ENCODE data around the gene LNP1.

Gene LNP1

GRCh38 chr3:100480081-100480480 is 78.7 kb downstream of the LNP1 start:
- ATAC-seq: no peak
- TF ChIP-seq GLIS3 (CRISPR knock-in tag; IDR thresholded peaks at IDR 0.05) (no peak), POU6F1 (CRISPR knock-in tag; IDR thresholded peaks at IDR 0.05; ENCODE audit: borderline replicate concordance, low read depth) (no peak), ZNF70 (CRISPR knock-in tag; IDR thresholded peaks at IDR 0.05) (no peak), ZFP3 (CRISPR knock-in tag; IDR thresholded peaks at IDR 0.05) (no peak), RARB (CRISPR knock-in tag; IDR thresholded peaks at IDR 0.05) (no peak), PPARA (CRISPR knock-in tag; IDR thresholded peaks at IDR 0.05; ENCODE audit: borderline replicate concordance) (no peak), ZNF8 (CRISPR knock-in tag; IDR thresholded peaks at IDR 0.05) (no peak), ARNTL (CRISPR knock-in tag; IDR thresholded peaks at IDR 0.05; ENCODE audit: borderline replicate concordance, low read depth) (no peak), ISL1 (CRISPR knock-in tag; IDR thresholded peaks at IDR 0.05) (no peak), ESRRG (CRISPR knock-in tag; IDR thresholded peaks at IDR 0.05) (no peak), TOX (CRISPR knock-in tag; IDR thresholded peaks at IDR 0.05; ENCODE audit: borderline replicate concordance) (no peak), CSRNP3 (CRISPR knock-in tag; IDR thresholded peaks at IDR 0.05) (no peak)
- TF ChIP-seq, protein P1, sequence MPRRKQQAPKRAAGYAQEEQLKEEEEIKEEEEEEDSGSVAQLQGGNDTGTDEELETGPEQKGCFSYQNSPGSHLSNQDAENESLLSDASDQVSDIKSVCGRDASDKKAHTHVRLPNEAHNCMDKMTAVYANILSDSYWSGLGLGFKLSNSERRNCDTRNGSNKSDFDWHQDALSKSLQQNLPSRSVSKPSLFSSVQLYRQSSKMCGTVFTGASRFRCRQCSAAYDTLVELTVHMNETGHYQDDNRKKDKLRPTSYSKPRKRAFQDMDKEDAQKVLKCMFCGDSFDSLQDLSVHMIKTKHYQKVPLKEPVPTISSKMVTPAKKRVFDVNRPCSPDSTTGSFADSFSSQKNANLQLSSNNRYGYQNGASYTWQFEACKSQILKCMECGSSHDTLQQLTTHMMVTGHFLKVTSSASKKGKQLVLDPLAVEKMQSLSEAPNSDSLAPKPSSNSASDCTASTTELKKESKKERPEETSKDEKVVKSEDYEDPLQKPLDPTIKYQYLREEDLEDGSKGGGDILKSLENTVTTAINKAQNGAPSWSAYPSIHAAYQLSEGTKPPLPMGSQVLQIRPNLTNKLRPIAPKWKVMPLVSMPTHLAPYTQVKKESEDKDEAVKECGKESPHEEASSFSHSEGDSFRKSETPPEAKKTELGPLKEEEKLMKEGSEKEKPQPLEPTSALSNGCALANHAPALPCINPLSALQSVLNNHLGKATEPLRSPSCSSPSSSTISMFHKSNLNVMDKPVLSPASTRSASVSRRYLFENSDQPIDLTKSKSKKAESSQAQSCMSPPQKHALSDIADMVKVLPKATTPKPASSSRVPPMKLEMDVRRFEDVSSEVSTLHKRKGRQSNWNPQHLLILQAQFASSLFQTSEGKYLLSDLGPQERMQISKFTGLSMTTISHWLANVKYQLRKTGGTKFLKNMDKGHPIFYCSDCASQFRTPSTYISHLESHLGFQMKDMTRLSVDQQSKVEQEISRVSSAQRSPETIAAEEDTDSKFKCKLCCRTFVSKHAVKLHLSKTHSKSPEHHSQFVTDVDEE (CRISPR knock-in tag; IDR thresholded peaks at IDR 0.05): no peak

DNA sequence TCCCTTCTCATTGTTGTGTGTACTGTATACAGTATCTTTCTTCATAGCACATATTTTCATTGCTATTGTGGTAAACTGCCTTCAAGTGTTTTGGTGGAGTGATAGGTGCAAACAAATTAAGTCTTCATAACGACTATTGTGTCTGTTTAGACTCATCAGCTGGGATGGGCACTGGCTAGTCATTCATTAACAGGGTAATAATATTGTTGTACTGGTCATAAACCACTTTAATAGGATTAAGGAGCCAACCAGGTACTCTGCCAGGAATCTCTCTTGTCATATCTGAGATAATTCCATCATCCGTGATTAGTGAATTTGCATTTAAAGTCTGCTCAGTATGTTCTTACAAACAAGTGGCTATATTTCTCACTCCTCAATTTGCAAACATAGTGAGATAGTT is 80.8 kb downstream of the LNP1 start:
- 0 out of 2 replicates have a peak, but pooled peaks have one; percentile 33 for TF ChIP-seq ISL1 (CRISPR knock-in tag; IDR thresholded peaks at IDR 0.05)
- no peak for TF ChIP-seq ZNF8 (CRISPR knock-in tag; IDR thresholded peaks at IDR 0.05)
- no peak for TF ChIP-seq ARNTL (CRISPR knock-in tag; IDR thresholded peaks at IDR 0.05; ENCODE audit: borderline replicate concordance, low read depth)
- ATAC-seq: no peak

DNA sequence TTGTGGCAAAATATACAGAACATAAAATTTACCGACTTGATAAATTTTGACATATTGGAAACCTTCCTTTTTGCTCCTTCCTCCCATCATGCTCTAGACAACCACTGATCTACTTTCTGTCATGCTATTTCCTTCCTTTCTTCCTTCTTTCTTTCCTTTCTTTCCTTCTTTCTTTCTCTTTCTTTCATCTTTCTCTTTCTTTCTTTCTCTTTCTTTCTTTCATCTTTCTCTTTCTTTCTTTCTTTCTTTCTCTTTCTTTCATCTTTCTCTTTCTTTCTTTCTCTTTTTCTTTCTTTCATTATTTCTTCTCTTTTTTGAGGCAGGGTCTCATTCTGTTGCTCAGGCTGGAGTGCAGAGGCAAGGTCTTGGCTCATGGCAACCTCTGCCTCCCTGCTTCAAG is 82.2 kb downstream of the LNP1 start:
- no peak for ATAC-seq

More for the DNA sequence above, 82.2 kb downstream of the LNP1 start:
- TF ChIP-seq ZNF8 (CRISPR knock-in tag; IDR thresholded peaks at IDR 0.05): no peak
- TF ChIP-seq BACH2 (CRISPR knock-in tag; IDR thresholded peaks at IDR 0.05; ENCODE audit: borderline replicate concordance): no peak
- no peak for TF ChIP-seq RARB (CRISPR knock-in tag; IDR thresholded peaks at IDR 0.05)
- no peak for TF ChIP-seq CSDC2 (CRISPR knock-in tag; IDR thresholded peaks at IDR 0.05)
- no peak for TF ChIP-seq OSR1 (CRISPR knock-in tag; IDR thresholded peaks at IDR 0.05)
- no peak for TF ChIP-seq POU6F1 (CRISPR knock-in tag; IDR thresholded peaks at IDR 0.05; ENCODE audit: borderline replicate concordance, low read depth)
- no peak for TF ChIP-seq ISL1 (CRISPR knock-in tag; IDR thresholded peaks at IDR 0.05)
- TF ChIP-seq ESRRG (CRISPR knock-in tag; IDR thresholded peaks at IDR 0.05): no peak
- no peak for TF ChIP-seq ZFP3 (CRISPR knock-in tag; IDR thresholded peaks at IDR 0.05)
- TF ChIP-seq, protein P1 (CRISPR knock-in tag; IDR thresholded peaks at IDR 0.05): no peak
- no peak for TF ChIP-seq CSRNP3 (CRISPR knock-in tag; IDR thresholded peaks at IDR 0.05)
- TF ChIP-seq PPARA (CRISPR knock-in tag; IDR thresholded peaks at IDR 0.05; ENCODE audit: borderline replicate concordance): no peak

Measured in SK-N-SH treated with all-trans-retinoic acid at 6 μM for 48 hours (cell line).